Stimulated activated CD8-positive, alpha-beta memory T cell treated with anti-CD3 and anti-CD28 coated beads, Interleukin-12 subunit alpha, Interleukin-12 subunit beta, amount 100 ng/mL, for 1 hour (primary cell): ENCODE results near the gene ANO9.
"Not testable (repeated sequence)": the region's sequence is repeated elsewhere in the genome, so short reads cannot be mapped to it uniquely, and the experiment has no call there.

Source experiments
- DNase-seq: peaks from one replicate; pipeline ENCODE4 v3.0.0-alpha.2; 2020; ENCODE audit warnings: low read depth

ANO9 gene

DNA sequence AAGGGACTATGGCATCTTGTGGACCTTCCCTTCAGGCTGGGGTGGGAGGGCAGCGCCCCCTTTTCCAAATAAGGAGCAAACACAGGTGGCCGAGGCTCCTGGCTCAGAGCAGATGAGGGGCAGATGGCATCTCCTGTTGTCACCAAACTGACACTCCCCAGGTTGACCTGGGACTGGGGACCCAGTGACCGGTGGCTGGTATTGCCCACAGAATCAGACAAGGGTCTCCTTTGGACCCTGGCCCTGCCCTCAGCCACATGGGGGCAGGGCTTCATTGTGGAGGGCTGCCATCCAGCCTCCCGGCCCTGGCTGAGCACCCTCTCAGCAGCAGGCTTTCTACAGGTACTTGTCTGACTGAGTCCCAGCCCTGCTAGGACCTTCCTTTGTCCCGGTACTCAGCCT is 26.2 kb downstream of the ANO9 start:
- no peak for DNase-seq

DNA sequence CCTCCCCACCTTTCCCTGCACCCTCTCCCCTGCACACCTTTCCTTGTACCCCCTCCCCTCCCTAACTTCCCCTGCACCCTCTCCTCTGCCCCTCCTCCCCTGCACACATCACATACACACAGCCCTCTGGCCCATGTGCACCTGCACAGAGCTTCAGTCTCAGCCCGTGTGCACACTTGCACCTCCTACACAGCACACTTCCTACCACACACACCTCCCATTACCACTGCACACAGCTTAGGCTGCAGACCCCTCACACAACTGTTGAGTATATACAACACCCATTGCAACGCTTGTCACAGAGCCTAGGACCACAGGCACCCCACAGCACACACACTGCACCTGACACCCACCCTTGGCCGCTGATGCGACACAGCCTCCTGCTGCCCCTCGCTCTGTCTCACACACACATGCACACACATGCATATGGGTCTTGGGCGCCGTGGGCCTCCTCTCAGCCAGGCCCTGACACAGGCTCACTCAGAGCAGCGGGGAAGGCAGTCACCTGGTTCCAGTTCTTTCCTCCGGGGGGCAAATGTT is 27.4 kb downstream of the ANO9 start:
- no peak for DNase-seq

DNA sequence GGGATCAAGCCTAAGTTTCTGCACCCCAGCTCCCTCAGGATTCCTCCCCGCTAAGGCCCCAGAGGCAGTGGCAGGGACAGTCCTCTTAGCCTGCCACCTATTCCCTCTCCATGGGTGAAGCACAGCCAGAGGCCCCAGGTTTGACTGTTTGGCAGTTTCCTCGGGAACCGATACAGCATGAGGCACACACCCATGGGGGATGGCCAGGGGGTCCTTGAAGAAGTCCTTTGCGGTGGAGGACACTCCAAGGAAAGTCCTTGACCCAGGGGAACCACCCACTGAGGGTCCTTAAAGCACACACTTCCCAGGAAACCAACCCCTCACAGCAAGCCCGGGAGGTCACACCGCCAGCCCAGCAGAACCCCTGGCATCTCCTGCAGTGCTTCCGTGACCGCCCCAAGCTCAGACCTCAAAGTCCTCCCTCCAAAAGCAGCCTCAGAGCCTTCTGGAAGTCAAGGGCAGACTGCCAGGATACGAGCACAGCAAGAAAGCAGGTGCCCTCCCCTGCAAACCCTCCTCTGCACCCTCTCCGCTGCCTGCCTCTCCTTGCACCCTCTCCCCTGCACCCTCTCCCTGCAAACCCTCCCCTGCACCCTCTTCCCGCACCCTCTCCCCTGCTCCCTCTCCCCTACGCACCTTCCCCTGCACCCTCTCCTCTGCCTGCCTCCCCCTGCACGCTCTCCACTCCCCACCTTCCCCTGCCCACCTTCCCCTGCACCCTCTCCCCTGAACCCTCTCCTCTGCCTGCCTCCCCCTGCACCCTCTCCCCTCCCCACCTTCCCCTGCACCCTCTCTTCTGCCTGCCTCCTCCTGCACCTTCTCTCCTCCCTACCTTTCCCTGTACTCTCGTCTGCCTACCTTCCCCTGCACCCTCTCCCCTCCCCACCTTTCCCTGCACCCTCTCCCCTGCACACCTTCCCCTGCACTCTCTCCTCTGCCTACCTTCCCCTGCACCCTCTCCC is 28.4 kb downstream of the ANO9 start:
- DNase-seq, result no peak

DNA sequence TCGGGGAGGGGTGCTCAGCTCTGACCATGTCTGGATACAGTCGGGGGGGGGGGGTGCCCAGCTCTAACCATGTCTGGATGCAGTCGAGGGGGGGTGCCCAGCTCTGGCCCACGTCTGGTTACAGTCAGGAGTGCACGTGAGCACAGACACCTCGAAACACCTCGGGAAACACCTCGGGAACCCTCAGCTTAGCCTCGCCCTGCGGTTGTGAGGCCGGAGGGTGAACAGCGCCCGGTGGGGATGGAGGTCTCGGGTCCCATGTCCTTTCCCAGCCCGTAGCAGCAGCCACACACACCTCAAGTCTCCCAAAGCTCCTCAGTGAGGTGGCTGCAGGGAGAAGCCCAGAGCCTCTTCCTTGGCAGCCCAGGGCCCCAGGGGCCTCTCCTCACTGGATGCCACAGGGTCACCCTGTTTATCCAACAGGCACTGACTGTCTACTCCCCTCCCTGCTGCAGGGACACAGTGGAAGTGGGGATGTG is 29.1 kb downstream of the ANO9 start:
- DNase-seq, result no peak

DNA sequence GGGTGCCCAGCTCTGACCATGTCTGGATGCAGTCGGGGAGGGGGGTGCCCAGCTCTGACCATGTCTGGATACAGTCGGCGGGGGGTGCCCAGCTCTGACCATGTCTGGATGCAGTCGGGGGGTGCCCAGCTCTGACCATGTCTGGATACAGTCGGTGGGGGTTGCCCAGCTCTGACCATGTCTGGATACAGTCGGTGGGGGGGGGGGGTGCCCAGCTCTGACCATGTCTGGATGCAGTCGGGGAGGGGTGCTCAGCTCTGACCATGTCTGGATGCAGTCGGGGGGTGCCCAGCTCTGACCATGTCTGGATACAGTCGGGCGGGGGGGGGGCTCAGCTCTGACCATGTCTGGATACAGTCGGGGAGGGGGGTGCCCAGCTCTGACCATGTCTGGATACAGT is 30.3 kb downstream of the ANO9 start:
- DNase-seq, result not testable (repeated sequence)

DNA sequence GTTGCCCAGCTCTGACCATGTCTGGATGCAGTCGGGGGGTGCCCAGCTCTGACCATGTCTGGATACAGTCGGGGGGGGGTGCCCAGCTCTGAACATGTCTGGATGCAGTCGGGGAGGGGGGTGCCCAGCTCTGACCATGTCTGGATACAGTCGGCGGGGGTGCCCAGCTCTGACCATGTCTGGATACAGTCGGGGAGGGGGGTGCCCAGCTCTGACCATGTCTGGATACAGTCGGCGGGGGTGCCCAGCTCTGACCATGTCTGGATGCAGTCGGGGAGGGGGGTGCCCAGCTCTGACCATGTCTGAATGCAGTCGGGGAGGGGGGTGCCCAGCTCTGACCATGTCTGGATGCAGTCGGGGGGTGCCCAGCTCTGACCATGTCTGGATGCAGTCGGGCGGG is 31.1 kb downstream of the ANO9 start:
- not testable (repeated sequence) for DNase-seq

DNA sequence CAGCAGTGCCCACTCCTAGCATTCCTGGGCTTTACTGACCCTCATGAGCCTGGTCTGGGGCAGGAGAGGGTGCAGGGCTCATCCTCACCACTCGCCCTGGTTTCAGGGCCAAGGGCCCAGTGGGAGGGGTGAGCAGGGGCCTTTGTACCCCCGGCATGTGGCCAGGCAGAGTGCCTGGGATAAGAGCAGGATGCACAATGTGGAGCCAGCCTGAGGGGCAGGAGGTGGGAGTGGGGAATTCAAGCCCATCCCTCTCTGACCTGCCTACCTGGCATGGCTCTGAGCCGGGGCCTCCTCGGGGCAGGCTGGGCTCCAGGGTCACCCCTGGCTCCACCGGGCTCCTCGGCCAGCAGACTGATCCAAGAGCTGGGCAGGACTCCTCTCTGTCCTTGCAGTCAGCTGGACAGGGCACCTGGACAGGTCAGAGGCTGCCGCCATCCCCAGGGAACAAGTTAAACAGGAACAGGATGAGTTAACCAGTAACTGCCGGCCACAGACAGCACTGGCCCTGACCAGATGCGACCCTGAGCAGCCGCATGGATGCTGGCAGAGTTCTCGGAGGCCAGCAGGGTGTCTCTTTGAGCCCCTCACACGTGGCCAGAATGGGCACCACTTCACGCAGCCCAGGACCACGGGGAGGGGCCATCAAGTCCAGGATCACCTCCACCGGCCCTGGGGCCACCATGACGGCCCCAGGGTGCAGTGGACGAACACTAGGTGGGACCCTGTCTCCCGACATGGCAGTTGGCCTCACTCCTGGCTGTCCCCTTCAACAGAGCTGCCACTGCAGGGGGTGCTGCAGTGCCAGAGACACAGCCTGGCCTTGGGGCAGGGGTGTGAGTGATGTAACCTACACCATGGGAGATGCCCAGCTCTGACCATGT is 32.0 kb downstream of the ANO9 start:
- DNase-seq, result no peak

DNA sequence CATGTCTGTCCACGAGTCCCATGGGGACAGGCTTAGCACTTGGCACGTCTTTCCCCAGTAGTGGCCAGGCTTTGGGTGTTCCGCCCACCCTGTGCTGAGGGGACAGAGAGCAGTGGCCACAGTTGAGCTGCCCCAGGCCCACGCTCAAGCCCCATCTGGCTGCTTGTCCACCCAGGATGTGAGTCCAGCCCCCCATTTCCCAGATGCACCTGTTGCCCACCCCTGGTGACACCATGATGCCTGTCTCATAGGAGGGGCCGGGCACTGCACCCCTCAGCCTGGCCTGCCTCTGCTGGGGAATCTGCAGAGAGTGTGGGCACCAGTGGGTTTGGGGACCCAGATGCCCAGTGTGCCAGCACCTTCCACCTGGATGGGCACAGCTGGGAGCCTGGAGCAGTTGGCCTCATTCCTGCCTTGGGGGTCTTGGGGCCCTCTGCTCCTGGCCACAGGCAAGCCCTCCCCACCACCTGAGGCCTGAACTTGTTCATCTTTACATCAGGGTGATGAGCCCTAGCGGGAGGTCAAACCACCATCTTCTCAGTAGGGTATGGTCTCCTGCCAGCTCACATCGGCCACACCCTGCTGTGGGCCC is 32.7 kb downstream of the ANO9 start:
- DNase-seq, result no peak

DNA sequence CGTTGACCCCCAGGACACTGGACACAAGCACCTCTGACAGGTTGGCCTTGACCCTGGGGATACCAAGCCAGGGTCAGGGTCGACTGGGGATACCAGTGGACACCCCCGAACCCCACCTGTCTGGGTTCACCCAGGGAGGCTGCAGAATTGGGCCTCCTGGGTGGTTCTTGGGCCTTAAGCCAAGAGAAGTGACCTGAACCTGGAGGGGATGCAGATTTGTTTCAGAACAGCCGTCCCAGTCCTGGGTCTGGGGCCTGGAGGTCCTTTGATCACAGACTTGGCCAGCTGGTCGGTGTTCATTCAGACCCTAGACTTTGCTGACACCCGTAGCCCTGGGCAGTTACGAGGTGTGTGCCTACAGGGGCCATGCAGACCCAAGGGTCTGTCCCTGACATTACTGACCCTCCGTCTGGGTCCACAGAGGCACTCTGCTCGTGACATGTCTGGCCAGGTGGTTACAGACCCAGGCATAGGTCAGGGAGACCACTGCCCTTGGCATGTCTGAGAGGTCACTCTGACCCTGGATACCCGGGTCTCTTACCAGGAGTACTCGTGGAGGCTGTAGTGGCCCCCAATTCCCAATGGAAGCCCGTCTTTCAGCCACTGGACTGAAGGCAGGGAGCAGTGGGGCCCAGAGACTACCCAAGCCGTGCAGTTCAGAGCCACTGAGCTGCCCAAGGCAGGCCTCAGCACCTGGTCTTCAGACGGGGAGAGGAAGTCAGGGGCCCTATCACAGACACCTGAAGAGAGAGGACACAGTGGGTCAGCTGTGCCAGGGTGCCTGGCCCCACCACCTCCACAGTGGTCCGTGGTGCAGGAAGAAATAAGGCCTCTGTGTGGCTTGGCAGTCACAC is 33.4 kb downstream of the ANO9 start:
- no peak for DNase-seq

DNA sequence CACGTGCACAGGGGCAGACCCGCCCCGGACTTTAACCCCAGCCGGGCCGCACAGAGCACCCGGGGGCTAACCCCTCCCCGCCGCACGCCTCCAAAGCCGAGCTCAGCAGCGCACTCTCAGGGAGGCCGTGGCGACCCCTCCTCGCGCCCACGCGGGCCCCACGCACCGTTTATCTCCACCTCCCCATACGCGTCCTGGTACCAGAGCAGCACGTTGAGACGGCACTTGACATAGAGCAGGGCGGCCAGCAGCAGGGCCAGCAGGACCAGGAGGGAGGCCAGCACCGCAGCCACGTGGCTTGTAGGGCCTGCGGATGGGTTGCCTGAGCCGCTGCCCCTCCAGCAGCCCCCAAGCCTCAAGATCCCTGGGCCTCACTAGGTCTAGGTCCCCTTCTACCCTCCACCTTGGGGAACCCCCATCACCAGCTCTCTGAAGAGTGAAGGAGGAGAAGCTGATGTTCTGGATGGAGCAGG is 34.1 kb downstream of the ANO9 start:
- no peak for DNase-seq

DNA sequence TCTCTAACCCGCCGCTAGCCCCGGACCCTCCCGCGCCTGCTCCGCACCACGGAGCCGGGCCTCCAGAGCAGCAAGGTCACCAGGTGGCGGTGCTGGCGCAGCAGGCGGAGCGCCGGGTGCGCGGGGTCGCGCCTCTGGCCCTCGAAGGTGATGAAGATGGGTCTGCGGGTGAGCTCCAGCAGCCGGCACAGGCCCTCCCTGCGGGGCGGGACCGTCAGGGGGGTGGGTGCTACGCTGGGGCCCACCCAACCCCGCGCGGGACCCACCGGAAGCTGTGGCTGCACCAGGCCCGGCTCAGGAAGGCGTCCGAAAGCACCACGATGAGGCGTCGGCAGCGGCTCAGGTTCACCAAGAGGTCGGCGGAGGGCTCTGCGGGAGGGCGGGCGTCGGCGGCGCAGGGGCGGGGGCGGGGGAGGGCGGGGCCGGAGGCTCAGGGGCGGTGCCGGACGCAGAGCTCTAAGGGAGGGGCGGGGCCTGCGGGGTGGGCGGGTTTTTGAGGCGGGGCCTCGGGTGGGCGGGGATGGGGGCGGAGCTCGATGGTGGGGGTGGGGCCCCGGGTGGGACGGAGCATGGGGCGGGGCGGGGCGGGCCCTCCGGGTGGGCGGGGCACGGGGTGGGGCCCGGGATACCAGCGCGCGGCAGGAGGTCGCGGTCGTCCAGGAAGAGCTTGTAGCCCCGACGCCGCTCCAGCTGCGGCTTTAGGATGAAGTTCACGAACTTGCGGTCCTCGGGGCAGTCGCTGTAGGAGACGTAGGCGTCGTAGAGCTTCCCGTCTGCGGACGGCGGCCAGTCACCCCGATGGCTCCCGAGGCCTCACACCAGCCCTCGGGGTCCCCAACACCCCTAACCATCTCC is 34.8 kb downstream of the ANO9 start:
- peak; percentile 88 for DNase-seq

DNA sequence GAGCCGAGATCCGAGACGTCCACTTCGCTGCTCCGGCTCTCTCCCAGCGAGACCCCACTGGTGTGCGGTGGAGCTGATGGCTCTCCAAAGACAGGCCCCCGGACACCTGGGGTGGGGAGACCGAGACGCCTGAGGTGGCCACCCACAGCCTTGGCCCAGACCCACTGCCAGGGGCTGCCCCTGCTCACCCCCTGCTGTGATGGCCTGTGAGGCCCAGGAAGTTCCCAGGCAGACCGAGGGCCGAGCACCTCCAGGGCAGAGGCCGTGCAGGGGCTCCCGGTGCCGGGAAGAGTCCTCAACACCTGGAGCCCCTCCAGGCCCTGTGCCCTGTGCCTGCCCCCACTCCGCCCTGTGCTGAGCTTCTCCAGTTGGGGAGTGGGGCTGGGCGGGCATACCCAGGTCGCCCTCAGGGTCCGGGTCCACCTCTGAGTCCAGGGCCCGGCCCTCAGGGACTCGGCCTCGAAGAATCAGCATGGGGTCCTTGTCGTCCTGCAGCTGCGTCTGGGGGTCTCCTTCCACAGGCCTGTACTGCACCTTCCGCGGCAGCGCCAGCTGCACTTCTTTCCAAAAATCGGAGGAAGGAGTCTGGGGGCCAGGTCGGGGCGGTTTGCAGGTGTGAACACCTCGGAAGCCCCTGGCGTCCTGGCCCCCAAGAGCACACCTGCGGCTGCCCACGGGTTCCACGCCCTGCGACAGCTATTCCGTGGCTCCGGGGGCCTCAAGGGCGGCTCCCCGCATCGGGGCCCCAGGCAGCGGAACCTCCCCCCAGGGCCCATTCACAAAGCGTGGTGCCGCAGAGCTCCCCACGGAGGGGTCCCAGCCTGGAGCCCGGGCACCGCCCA is 35.6 kb downstream of the ANO9 start:
- no peak for DNase-seq

DNA sequence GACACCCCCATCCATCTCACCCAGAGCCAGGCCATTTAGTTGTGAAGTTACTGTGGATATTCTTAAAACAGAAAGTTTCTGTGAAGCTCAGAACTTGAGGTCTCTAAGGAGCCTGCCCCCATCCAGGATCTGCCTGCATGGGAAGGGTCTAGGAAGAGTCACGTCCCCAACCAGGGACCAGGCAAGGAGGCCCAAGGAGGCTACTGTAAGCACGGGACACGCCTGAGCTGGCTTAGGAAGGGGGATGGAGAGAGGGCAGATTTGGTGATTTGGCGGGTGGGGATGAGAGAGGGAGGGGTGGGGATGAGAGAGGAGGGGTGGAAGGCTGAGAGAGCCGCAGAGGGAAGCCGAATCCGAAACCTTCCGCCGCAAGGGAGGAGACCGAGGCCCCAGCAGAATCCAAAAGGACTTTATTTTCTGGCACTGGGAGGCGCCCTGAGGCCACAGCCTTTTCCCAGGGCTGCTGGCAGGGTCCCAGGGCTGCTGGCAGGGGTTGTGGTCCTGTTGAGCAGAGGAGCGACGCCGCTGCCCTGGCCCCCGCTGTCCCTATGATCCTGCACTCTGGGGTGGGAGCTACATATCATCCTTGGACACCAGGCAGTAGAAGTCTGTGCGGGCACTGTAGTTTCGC is 36.4 kb downstream of the ANO9 start:
- DNase-seq, result no peak

DNA sequence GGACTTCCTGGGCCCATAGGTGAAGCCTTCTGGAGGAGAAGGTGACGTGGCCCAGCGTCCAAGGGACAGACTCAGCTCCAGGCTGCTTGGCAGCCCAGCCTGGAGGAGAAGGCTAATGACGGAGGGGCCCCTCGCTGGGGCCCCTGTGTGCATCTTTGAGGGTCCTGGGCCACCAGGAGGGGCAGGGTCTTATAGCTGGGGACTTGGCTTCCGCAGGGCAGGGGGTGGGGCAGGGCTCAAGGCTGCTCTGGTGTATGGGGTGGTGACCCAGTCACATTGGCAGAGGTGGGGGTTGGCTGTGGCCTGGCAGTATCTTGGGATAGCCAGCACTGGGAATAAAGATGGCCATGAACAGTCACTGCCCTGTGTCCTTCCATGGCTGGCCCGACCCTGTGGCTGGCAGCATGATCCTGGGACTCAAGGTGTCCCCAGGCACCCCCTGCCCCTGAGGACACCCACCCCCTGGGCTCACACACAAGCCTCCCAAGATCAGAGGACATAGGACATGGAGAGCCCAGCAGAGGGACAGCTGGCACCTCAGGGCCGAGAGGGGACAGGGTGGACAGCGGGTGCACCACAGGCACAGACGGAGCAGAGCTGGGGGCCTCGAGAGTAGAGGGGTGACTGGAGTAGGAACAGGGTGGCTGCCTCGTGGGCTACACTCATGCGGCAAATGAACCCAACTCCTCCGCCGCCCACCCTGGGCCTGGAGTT is 37.1 kb downstream of the ANO9 start:
- DNase-seq, result no peak

DNA sequence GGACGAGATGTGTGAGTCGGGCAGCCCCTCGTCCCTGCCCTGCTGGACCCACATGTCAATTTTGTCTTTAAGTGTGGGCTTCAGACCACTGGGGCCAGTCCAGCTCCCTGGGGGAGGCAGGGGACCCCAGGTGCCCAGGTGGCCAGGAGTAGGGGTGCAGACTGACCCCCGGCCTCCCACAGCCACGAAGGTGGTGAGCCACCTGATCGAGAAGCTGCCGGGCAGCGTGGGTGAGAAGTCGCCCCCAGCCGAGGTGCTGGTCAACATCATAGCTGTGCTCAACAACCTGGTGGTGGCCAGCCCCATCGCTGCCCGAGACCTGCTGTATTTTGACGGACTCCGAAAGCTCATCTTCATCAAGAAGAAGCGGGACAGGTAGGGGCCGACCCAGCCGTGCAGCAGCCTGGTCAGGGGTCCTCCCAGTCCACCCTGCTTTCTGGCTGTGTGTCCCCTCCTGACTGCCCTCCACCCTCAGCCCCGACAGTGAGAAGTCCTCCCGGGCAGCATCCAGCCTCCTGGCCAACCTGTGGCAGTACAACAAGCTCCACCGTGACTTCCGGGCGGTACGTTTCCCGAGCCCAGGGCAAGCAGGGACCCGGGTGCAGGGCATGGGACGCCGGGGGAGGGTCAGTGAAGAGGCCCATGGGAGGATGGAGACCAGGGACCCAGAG is 37.9 kb downstream of the ANO9 start:
- no peak for DNase-seq

DNA sequence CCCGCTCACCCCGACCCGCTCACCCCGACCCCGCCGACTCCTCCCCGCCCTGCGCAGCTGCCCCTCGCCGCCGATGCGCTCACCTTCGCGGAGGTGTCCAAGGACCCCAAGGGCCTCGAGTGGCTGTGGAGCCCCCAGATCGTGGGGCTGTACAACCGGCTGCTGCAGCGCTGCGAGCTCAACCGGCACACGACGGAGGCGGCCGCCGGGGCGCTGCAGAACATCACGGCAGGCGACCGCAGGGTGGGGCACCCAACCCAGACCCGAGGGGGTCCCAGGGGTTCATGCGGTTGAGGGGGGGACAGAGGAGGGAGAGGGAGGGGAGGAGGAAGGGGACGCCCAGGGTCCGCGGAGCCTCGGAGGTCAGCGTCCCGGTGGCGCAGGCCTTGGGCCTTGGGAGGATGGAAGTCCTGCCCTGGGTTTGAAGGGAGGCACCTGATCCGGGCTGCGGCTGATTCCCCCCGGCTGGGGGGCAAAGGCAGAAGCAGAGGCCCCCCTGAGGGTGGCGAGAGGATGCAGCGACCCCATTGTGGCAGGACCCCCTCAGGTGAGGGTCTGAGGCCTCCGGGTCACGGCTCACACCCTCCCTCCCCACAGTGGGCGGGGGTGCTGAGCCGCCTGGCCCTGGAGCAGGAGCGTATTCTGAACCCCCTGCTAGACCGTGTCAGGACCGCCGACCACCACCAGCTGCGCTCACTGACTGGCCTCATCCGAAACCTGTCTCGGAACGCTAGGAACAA is 38.6 kb downstream of the ANO9 start:
- DNase-seq, result no peak

DNA sequence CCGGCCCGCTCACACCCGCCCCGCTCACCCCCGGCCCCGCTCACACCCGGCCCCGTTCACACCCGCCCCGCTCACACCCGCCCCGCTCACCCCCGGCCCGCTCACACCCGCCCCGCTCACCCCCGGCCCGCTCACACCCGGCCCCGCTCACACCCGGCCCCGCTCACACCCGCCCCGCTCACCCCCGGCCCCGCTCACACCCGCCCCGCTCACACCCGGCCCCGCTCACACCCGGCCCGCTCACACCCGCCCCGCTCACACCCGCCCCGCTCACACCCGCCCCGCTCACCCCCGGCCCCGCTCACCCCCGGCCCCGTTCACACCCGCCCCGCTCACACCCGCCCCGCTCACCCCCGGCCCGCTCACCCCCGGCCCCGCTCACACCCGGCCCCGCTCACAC is 40.6 kb downstream of the ANO9 start:
- not testable (repeated sequence) for DNase-seq
